Measurements from ENCODE around the gene CD247.
A peak's percentile ranks its signal among the peaks of the same experiment; 100 is the strongest.

GRCh38 chr1:167553136-167554027, 35.1 kb upstream of the CD247 start, which contains the start of gene CREG1:
- peak; percentile 86 to 93 for TF ChIP-seq POLR2AphosphoS5 (IDR thresholded peaks at IDR 0.05)
- TF ChIP-seq CTCF (IDR thresholded peaks at IDR 0.05): peak in 1 of 3 experiments; percentile 14
- peak; percentile 83 for TF ChIP-seq POLR2A (IDR thresholded peaks at IDR 0.05; ENCODE audit: low read depth)
- TF ChIP-seq EP300 (IDR thresholded peaks at IDR 0.05): no peak
